HepG2 (cell line): ENCODE results near the gene YPEL3. TPM values are rescaled to one million over a fixed set of nuclear protein-coding genes. Genes with fewer than 3 reads are reported as not detected.

ENCODE experiments used
- ADNP ChIP-seq: sonication (generic); formaldehyde crosslinking; IDR thresholded peaks from 2 replicates; pipeline ENCODE4 v1.4.0; 2020; ENCODE audit warnings: missing genetic modification reagents
- EED ChIP-seq: sonication (generic); formaldehyde crosslinking; IDR thresholded peaks from 2 replicates; pipeline ENCODE4 v1.5.0; 2020; ENCODE audit warnings: mild to moderate bottlenecking, missing genetic modification reagents
- ZFP36L1 ChIP-seq: sonication (generic); formaldehyde crosslinking; IDR thresholded peaks from 2 replicates; pipeline ENCODE4 v1.8.0; 2022; ENCODE audit warnings: mild to moderate bottlenecking, missing genetic modification reagents, moderate library complexity
- ZNF562 ChIP-seq: sonication (generic); formaldehyde crosslinking; IDR thresholded peaks from 2 replicates; pipeline ENCODE4 v1.8.0; 2022; ENCODE audit warnings: missing genetic modification reagents, borderline replicate concordance
- ZNF564 ChIP-seq: sonication (generic); formaldehyde crosslinking; IDR thresholded peaks from 2 replicates; pipeline ENCODE4 v1.8.1; 2023; ENCODE audit warnings: mild to moderate bottlenecking, missing genetic modification reagents
- polyA plus RNA-seq, 8 experiments: library from polyadenylated mRNA; depleted of rRNA in 3 of 8; stranded (reverse) in 7 of 8; unstranded in 1 of 8; fragments of >200 nt; fragmentation: Illumina TruSeq in 4 of 8; extraction: Trizol in 4 of 8; gene quantifications; 2 replicates each; pipeline versions ENCODE4 v1.2.1 to v1.2.3, GENCODE V29; 2011 to 2016; ENCODE audit warnings: low read depth in 4 of 8, missing spikeins in 1 of 8, mixed read lengths in 1 of 8; ENCODE audit not compliant: insufficient read depth in 1 of 8
- total RNA-seq, 5 experiments: library from RNA; depleted of rRNA; stranded (reverse); fragments of >200 nt; fragmentation: Illumina TruSeq; extraction: Trizol; gene quantifications; 2 replicates each; pipeline ENCODE4 v1.2.3, GENCODE V29; 2016; ENCODE audit warnings: low read depth in 1 of 5
- TF ChIP-seq, protein P1 (sequence below): sonication (generic); formaldehyde crosslinking; IDR thresholded peaks from 2 replicates; pipeline ENCODE4 v1.4.0; 2020; ENCODE audit warnings: mild to moderate bottlenecking, missing genetic modification reagents
- TF ChIP-seq, protein P2 (sequence below): sonication (generic); formaldehyde crosslinking; IDR thresholded peaks from 2 replicates; pipeline ENCODE4 v1.5.0; 2020; ENCODE audit warnings: missing genetic modification reagents, mild to moderate bottlenecking, borderline replicate concordance
- TF ChIP-seq, protein P3 (sequence below): sonication (generic); formaldehyde crosslinking; IDR thresholded peaks from 2 replicates; pipeline ENCODE4 v1.5.1; 2020; ENCODE audit warnings: missing genetic modification reagents, mild to moderate bottlenecking, borderline replicate concordance

Gene YPEL3
- total and polyA plus RNA-seq, 2 of the 13 experiments (the other 11 are each of a cell fraction or from before 2014, with no cell fraction given) = 5.4 to 47.0 TPM

DNA sequence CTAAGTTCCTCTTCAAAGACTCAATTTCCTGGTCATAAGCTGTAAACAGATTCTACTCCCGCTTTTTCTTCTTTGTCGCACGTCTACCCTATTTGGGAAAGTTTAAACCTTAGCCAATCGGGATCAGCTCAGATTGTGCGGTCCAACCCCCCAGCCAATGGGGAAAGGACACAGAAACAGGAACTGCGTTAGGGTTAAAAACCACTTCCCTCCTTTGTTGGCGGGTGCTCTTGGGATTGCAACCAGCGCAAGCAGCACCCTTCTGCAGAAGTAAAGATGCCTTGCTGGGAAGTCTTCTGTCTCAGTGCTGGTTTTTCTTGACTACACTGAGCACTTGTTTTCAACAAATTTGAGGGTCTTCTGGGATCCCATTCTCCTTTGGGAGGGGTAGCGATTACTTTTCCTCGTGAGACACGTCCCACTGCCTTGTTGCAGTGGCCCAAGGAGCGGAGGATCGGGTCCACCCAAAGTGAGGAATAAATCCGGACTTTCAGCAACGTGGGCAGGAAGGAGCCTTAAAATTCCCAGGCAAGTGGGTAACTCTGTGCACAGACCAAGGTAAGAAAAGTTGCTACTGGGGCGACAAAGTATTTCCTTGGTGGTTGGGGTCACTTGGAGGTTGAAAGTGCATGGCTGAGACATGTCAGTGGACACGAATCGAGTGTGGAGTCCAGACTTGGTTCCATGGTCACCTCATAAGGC, 1.0 kb upstream of the YPEL3 start (continued):
- TF ChIP-seq, protein P1, sequence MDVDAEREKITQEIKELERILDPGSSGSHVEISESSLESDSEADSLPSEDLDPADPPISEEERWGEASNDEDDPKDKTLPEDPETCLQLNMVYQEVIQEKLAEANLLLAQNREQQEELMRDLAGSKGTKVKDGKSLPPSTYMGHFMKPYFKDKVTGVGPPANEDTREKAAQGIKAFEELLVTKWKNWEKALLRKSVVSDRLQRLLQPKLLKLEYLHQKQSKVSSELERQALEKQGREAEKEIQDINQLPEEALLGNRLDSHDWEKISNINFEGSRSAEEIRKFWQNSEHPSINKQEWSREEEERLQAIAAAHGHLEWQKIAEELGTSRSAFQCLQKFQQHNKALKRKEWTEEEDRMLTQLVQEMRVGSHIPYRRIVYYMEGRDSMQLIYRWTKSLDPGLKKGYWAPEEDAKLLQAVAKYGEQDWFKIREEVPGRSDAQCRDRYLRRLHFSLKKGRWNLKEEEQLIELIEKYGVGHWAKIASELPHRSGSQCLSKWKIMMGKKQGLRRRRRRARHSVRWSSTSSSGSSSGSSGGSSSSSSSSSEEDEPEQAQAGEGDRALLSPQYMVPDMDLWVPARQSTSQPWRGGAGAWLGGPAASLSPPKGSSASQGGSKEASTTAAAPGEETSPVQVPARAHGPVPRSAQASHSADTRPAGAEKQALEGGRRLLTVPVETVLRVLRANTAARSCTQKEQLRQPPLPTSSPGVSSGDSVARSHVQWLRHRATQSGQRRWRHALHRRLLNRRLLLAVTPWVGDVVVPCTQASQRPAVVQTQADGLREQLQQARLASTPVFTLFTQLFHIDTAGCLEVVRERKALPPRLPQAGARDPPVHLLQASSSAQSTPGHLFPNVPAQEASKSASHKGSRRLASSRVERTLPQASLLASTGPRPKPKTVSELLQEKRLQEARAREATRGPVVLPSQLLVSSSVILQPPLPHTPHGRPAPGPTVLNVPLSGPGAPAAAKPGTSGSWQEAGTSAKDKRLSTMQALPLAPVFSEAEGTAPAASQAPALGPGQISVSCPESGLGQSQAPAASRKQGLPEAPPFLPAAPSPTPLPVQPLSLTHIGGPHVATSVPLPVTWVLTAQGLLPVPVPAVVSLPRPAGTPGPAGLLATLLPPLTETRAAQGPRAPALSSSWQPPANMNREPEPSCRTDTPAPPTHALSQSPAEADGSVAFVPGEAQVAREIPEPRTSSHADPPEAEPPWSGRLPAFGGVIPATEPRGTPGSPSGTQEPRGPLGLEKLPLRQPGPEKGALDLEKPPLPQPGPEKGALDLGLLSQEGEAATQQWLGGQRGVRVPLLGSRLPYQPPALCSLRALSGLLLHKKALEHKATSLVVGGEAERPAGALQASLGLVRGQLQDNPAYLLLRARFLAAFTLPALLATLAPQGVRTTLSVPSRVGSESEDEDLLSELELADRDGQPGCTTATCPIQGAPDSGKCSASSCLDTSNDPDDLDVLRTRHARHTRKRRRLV (CRISPR knock-in tag) = 0 out of 2 replicates have a peak, but pooled peaks have one; percentile 8
- TF ChIP-seq EED (CRISPR knock-in tag) (0 out of 2 replicates have a peak, but pooled peaks have one; percentile 23), ZNF564 (CRISPR knock-in tag) (0 out of 2 replicates have a peak, but pooled peaks have one; percentile 7), ZFP36L1 (CRISPR knock-in tag) (no peak), ADNP (CRISPR knock-in tag) (no peak), ZNF562 (peak; percentile 81; the same call in 1 of the 2 replicates)
- TF ChIP-seq, protein P2, sequence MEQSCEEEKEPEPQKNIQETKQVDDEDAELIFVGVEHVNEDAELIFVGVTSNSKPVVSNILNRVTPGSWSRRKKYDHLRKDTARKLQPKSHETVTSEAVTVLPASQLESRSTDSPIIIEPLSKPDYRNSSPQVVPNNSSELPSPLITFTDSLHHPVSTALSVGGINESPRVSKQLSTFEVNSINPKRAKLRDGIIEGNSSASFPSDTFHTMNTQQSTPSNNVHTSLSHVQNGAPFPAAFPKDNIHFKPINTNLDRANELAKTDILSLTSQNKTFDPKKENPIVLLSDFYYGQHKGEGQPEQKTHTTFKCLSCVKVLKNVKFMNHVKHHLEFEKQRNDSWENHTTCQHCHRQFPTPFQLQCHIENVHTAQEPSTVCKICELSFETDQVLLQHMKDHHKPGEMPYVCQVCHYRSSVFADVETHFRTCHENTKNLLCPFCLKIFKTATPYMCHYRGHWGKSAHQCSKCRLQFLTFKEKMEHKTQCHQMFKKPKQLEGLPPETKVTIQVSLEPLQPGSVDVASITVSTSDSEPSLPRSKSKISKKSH = 0 out of 2 replicates have a peak, but pooled peaks have one; percentile 10
- TF ChIP-seq, protein P3, sequence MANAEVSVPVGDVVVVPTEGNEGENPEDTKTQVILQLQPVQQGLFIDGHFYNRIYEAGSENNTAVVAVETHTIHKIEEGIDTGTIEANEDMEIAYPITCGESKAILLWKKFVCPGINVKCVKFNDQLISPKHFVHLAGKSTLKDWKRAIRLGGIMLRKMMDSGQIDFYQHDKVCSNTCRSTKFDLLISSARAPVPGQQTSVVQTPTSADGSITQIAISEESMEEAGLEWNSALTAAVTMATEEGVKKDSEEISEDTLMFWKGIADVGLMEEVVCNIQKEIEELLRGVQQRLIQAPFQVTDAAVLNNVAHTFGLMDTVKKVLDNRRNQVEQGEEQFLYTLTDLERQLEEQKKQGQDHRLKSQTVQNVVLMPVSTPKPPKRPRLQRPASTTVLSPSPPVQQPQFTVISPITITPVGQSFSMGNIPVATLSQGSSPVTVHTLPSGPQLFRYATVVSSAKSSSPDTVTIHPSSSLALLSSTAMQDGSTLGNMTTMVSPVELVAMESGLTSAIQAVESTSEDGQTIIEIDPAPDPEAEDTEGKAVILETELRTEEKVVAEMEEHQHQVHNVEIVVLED (CRISPR knock-in tag) = no peak
